GM23338 (cell line): ENCODE data around the gene ELOA2.
"Not testable (repeated sequence)": the region's sequence is repeated elsewhere in the genome, so short reads cannot be mapped to it uniquely, and the experiment has no call there.

Source experiments
- CREB1 ChIP-seq: fragments of 250-450 bp; sonication (Bioruptor Pico); IDR thresholded peaks from 2 replicates; pipeline ENCODE4 v1.5.0; 2020; ENCODE audit warnings: low read depth, mild to moderate bottlenecking, moderate library complexity
- CTCF ChIP-seq, 2 experiments: fragments of 200-600 bp in 1 of 2; sonication (generic) in 1 of 2; conservative IDR thresholded peaks; 2 replicates each; pipeline versions ENCODE4 v1.5.1 to v1.6.1; 2016 to 2017; ENCODE audit warnings: antibody characterized with exemption in 2 of 2, low read depth in 2 of 2, mild to moderate bottlenecking in 2 of 2, moderate library complexity in 1 of 2
- EZH2 ChIP-seq: fragments of 200-600 bp; sonication (generic); IDR thresholded peaks from one replicate; pipeline ENCODE4 v1.8.0; 2017; ENCODE audit warnings: antibody characterized with exemption, mild to moderate bottlenecking, low read depth; ENCODE audit not compliant: unreplicated experiment
- JUNB ChIP-seq: IDR thresholded peaks from one replicate; pipeline ENCODE4 v1.6.1; 2016; ENCODE audit warnings: antibody characterized with exemption; ENCODE audit not compliant: unreplicated experiment
- POLR2AphosphoS5 ChIP-seq: IDR thresholded peaks from 2 replicates; pipeline ENCODE4 v1.6.1; 2016; ENCODE audit warnings: antibody characterized with exemption, low read depth
- REST ChIP-seq: IDR thresholded peaks from one replicate; pipeline ENCODE4 v1.6.1; 2018; ENCODE audit warnings: antibody characterized with exemption; ENCODE audit not compliant: unreplicated experiment
- ZNF114 ChIP-seq: fragments of 250-450 bp; sonication (Bioruptor Pico); IDR thresholded peaks from 2 replicates; pipeline ENCODE4 v1.5.0; 2020; ENCODE audit warnings: mild to moderate bottlenecking, moderate library complexity

DNA sequence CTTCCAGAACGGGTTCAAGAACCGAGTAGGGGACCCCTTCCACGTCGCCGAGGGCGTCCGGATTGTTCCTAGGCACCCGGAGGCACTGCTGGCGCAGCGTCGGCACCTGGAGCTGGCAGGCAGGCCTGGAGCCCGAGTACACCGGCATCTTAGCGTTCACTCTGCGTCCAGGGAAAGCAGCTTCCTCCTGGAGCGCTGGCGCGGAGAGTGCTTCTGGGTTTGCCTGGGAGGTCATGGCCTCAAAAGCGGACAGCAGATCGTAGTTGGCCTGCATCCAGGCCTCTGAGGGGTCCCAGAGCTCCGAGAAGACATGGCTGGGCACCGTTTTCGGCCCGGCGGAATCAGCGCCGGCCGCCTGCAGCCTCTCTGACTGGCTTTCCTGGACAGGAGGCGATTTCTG lies 6.7 kb downstream of the ELOA2 start:
- TF ChIP-seq CREB1 (CRISPR knock-in tag); POLR2AphosphoS5; REST; CTCF (conservative IDR thresholded peaks at IDR 0.05; ENCODE audit: low read depth in 2 of 2); JUNB; ZNF114 (CRISPR knock-in tag); EZH2: not testable (repeated sequence)
